ENCODE results near the gene ADARB1.

- TF ChIP-seq CTCF (IDR thresholded peaks at IDR 0.05; ENCODE audit: insufficient read depth, low read length, poor library complexity, severe bottlenecking) (no peak), EZH2phosphoT487 (conservative IDR thresholded peaks at IDR 0.05; ENCODE audit: low read length) (no peak)
These were observed 21.1 kb downstream of the ADARB1 start for GRCh38 chr21:45095505-45095904.

Data from SU-DHL-6 (cell line).